ENCODE measurements around the gene CUTA. TPM values are rescaled to one million over a fixed set of nuclear protein-coding genes. Genes with fewer than 3 reads are reported as not detected.

Gene CUTA
- total and polyA plus RNA-seq, 2 of the 13 experiments (the other 11 are each of a cell fraction or from before 2014, with no cell fraction given): 170 to 180 TPM

- TF ChIP-seq TIGD3 (CRISPR knock-in tag; IDR thresholded peaks at IDR 0.05; ENCODE audit: borderline replicate concordance) (peak; percentile 95), EHMT2 (IDR thresholded peaks at IDR 0.05; ENCODE audit: borderline replicate concordance, low read depth, low read length) (no peak), PAX8 (CRISPR knock-in tag; IDR thresholded peaks at IDR 0.05; ENCODE audit: borderline replicate concordance) (peak; percentile 52; the same call in 1 of the 2 replicates), ZBTB7B (CRISPR knock-in tag; IDR thresholded peaks at IDR 0.05) (0 out of 2 replicates have a peak, but pooled peaks have one; percentile 36), ZNF256 (CRISPR knock-in tag; conservative IDR thresholded peaks at IDR 0.05) (no peak), ZNF432 (CRISPR knock-in tag; IDR thresholded peaks at IDR 0.05; ENCODE audit: borderline replicate concordance) (no peak), PLSCR1 (CRISPR knock-in tag; IDR thresholded peaks at IDR 0.05; ENCODE audit: borderline replicate concordance) (no peak), NFKBIZ (CRISPR knock-in tag; IDR thresholded peaks at IDR 0.05) (peak; percentile 63), DBP (CRISPR knock-in tag; IDR thresholded peaks at IDR 0.05; ENCODE audit: not compliant biosample characterization) (no peak), RAD51 (IDR thresholded peaks at IDR 0.05; ENCODE audit: borderline replicate concordance) (no peak), ZFY (CRISPR knock-in tag; IDR thresholded peaks at IDR 0.05) (peak; percentile 98), PHF20 (CRISPR knock-in tag; IDR thresholded peaks at IDR 0.05) (peak; percentile 96)
- TF ChIP-seq, protein P1, sequence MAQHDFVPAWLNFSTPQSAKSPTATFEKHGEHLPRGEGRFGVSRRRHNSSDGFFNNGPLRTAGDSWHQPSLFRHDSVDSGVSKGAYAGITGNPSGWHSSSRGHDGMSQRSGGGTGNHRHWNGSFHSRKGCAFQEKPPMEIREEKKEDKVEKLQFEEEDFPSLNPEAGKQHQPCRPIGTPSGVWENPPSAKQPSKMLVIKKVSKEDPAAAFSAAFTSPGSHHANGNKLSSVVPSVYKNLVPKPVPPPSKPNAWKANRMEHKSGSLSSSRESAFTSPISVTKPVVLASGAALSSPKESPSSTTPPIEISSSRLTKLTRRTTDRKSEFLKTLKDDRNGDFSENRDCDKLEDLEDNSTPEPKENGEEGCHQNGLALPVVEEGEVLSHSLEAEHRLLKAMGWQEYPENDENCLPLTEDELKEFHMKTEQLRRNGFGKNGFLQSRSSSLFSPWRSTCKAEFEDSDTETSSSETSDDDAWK (CRISPR knock-in tag; IDR thresholded peaks at IDR 0.05): no peak
- TF ChIP-seq, protein P2, sequence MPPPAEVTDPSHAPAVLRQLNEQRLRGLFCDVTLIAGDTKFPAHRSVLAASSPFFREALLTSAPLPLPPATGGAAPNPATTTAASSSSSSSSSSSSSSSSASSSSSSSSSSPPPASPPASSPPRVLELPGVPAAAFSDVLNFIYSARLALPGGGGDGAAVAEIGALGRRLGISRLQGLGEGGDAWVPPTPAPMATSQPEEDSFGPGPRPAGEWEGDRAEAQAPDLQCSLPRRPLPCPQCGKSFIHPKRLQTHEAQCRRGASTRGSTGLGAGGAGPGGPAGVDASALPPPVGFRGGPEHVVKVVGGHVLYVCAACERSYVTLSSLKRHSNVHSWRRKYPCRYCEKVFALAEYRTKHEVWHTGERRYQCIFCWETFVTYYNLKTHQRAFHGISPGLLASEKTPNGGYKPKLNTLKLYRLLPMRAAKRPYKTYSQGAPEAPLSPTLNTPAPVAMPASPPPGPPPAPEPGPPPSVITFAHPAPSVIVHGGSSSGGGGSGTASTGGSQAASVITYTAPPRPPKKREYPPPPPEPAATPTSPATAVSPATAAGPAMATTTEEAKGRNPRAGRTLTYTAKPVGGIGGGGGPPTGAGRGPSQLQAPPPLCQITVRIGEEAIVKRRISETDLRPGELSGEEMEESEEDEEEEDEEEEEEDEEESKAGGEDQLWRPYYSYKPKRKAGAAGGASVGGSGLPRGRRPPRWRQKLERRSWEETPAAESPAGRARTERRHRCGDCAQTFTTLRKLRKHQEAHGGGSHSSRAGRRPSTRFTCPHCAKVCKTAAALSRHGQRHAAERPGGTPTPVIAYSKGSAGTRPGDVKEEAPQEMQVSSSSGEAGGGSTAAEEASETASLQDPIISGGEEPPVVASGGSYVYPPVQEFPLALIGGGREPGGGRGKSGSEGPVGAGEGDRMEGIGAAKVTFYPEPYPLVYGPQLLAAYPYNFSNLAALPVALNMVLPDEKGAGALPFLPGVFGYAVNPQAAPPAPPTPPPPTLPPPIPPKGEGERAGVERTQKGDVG (CRISPR knock-in tag; IDR thresholded peaks at IDR 0.05; ENCODE audit: borderline replicate concordance): 0 out of 2 replicates have a peak, but pooled peaks have one; percentile 77
- TF ChIP-seq, protein P3, sequence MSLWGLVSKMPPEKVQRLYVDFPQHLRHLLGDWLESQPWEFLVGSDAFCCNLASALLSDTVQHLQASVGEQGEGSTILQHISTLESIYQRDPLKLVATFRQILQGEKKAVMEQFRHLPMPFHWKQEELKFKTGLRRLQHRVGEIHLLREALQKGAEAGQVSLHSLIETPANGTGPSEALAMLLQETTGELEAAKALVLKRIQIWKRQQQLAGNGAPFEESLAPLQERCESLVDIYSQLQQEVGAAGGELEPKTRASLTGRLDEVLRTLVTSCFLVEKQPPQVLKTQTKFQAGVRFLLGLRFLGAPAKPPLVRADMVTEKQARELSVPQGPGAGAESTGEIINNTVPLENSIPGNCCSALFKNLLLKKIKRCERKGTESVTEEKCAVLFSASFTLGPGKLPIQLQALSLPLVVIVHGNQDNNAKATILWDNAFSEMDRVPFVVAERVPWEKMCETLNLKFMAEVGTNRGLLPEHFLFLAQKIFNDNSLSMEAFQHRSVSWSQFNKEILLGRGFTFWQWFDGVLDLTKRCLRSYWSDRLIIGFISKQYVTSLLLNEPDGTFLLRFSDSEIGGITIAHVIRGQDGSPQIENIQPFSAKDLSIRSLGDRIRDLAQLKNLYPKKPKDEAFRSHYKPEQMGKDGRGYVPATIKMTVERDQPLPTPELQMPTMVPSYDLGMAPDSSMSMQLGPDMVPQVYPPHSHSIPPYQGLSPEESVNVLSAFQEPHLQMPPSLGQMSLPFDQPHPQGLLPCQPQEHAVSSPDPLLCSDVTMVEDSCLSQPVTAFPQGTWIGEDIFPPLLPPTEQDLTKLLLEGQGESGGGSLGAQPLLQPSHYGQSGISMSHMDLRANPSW (CRISPR knock-in tag; IDR thresholded peaks at IDR 0.05; ENCODE audit: borderline replicate concordance): peak; percentile 67; the same call in 1 of the 2 replicates
These were observed 36.4 kb upstream of the CUTA start, which contains the start of gene ZBTB9 (continued) for GRCh38 chr6:33454009-33454946.

Measured in HepG2 (cell line).